WERI-Rb-1 (cell line): ENCODE results near the gene PPP4R3A.

ENCODE experiments used
- DNase-seq: peaks from one replicate; pipeline ENCODE4 v3.0.0-alpha.2; 2020
- H3K27ac ChIP-seq: fragments of 250-450 bp; sonication (Bioruptor Pico); 2 replicates; pipeline ENCODE4 v1.5.1; 2020; ENCODE audit warnings: mild to moderate bottlenecking, moderate library complexity
- H3K27me3 ChIP-seq: fragments of 250-450 bp; sonication (Bioruptor Pico); 2 replicates; pipeline ENCODE4 v1.5.1; 2021; ENCODE audit warnings: mild to moderate bottlenecking, low read depth, moderate library complexity; ENCODE audit not compliant: insufficient read depth, severe bottlenecking
- H3K36me3 ChIP-seq: fragments of 250-450 bp; sonication (Bioruptor Pico); 2 replicates; pipeline ENCODE4 v1.5.1; 2020; ENCODE audit warnings: mild to moderate bottlenecking, moderate library complexity
- H3K4me3 ChIP-seq: 2 replicates; pipeline ENCODE4 v1.5.1; 2011; ENCODE audit warnings: low read depth, mild to moderate bottlenecking, control low read depth, low read length
- H3K9me3 ChIP-seq: fragments of 250-450 bp; sonication (Bioruptor Pico); 2 replicates; pipeline ENCODE4 v1.5.1; 2021; ENCODE audit warnings: mild to moderate bottlenecking, moderate library complexity; ENCODE audit not compliant: severe bottlenecking
- TF ChIP-seq, protein P1 (sequence below): IDR thresholded peaks from 2 replicates; pipeline ENCODE4 v1.5.1; 2011; ENCODE audit warnings: low read depth, mild to moderate bottlenecking, control low read depth, inconsistent platforms, low read length

The PPP4R3A gene

GRCh38 chr14:91484186-91484585, 25.9 kb downstream of the PPP4R3A start:
- Histone ChIP-seq H3K36me3 (peaks cover 78% of the 10 kb centered on the region), H3K27ac (no peak overlapping the region), H3K27me3 (no peaks in the 10 kb centered on the region), H3K4me3 (no peak overlapping the region), H3K9me3 (no peaks in the 10 kb centered on the region)
- TF ChIP-seq, protein P1, sequence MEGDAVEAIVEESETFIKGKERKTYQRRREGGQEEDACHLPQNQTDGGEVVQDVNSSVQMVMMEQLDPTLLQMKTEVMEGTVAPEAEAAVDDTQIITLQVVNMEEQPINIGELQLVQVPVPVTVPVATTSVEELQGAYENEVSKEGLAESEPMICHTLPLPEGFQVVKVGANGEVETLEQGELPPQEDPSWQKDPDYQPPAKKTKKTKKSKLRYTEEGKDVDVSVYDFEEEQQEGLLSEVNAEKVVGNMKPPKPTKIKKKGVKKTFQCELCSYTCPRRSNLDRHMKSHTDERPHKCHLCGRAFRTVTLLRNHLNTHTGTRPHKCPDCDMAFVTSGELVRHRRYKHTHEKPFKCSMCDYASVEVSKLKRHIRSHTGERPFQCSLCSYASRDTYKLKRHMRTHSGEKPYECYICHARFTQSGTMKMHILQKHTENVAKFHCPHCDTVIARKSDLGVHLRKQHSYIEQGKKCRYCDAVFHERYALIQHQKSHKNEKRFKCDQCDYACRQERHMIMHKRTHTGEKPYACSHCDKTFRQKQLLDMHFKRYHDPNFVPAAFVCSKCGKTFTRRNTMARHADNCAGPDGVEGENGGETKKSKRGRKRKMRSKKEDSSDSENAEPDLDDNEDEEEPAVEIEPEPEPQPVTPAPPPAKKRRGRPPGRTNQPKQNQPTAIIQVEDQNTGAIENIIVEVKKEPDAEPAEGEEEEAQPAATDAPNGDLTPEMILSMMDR, result no peak
- DNase-seq, result no peak

DNA sequence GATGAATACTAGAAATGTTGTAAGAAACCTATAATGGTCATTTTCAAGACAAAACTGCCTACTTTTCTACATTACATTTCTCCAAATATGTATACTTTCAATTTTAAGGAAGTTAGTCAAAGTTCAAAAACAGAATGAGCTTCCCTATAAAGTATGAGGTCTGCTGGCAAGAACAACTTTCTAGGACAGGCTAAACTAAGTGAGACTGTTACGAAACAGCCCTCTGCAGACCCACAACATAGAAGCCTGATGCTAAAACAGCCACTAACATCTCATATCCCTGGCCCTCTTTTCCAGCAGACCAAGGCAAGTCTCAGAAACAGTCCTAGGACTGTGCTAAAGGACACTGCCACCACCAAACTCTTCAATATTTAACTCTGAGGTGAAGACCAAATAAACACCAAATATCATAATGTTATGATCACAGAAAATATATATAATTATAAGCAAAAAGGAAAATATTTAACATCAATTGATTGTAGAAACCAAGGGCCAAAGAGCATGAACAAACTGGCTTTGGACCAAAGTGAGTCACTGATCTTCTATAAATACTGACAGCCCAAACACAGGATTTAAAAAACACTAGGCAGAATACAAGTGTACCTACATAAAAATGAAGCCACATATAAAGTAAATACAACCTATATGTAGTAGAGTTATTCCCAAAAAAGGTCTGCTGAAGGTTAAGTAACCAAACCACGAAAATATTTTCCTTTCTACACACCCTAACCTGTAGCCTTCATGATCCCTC, 27.7 kb downstream of the PPP4R3A start:
- H3K27ac ChIP-seq, result no peak overlapping the region
- H3K9me3 ChIP-seq, result no peaks in the 10 kb centered on the region
- no peak overlapping the region for H3K4me3 ChIP-seq
- DNase-seq, result no peak
- H3K36me3 ChIP-seq, result peaks cover 90% of the 10 kb centered on the region
- TF ChIP-seq, protein P1, result no peak
- no peaks in the 10 kb centered on the region for H3K27me3 ChIP-seq

DNA sequence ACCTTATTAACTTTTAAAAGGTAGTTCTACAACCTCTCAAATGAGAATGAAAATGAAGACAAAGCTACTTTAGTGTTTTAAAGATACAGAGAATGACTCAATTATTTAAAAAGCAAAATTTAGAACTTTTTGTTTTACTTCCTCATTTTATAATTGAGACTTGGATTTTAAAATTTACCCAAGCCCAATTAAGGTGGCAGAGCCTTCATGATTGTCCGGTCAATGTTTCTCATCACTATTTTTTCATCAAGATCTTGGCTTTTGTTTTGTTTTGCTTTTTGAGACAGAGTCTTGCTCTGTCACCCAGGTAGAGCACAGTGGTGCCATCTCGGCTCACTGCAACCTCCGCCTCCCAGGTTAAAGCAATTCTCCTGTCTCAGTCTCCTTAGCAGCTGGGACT, 32.7 kb downstream of the PPP4R3A start:
- no peak for DNase-seq
- H3K36me3 ChIP-seq, result peaks cover 96% of the 10 kb centered on the region

GRCh38 chr14:91473046-91473445, 37.1 kb downstream of the PPP4R3A start:
- Histone ChIP-seq H3K36me3 (peaks cover 93% of the 10 kb centered on the region), H3K27ac (no peak overlapping the region), H3K9me3 (no peaks in the 10 kb centered on the region), H3K27me3 (no peaks in the 10 kb centered on the region), H3K4me3 (no peak overlapping the region)
- TF ChIP-seq, protein P1, result no peak
- DNase-seq, result no peak

More for the DNA sequence above, 32.7 kb downstream of the PPP4R3A start:
- no peak overlapping the region for H3K27ac ChIP-seq
- H3K27me3 ChIP-seq, result no peaks in the 10 kb centered on the region
- no peak overlapping the region for H3K4me3 ChIP-seq
- TF ChIP-seq, protein P1, result no peak
- no peaks in the 10 kb centered on the region for H3K9me3 ChIP-seq

- H3K4me3 ChIP-seq, result no peak overlapping the region
- H3K27ac ChIP-seq, result no peak overlapping the region
- TF ChIP-seq, protein P1, result no peak
- no peaks in the 10 kb centered on the region for H3K9me3 ChIP-seq
- DNase-seq, result no peak
- peaks cover 87% of the 10 kb centered on the region for H3K36me3 ChIP-seq
- H3K27me3 ChIP-seq, result no peaks in the 10 kb centered on the region
Observed at GRCh38 chr14:91470216-91470615, 39.9 kb downstream of the PPP4R3A start.

DNA sequence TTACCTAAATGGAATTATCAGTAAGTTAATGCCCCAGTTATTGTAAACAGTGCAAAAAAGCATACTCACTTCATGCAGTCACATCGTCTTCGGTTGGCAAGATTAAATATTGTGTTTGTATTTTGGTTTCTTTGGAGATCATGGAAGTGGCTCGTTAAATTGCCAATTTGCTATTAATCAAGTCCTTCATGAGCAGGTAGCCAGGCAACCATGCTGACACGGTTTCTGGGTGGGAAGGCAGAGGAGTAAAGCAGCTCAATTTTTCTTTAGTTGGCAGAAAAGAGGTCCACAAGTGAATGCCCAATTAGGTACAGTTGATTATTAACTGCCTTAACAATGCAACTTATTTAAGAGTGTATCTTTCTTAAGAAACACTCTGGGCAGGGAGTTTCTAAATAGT, 43.9 kb downstream of the PPP4R3A start:
- peaks cover 85% of the 10 kb centered on the region for H3K36me3 ChIP-seq

More for the DNA sequence above, 43.9 kb downstream of the PPP4R3A start:
- Histone ChIP-seq H3K27ac (no peak overlapping the region), H3K4me3 (no peak overlapping the region), H3K9me3 (no peaks in the 10 kb centered on the region), H3K27me3 (no peaks in the 10 kb centered on the region)
- no peak for DNase-seq
- TF ChIP-seq, protein P1, result no peak
